HL-60/S4 treated with retinoic acid at 250 ng/mL for 4 days and 3 days (cell line): ENCODE data around the gene PNCK.
"Not testable (repeated sequence)": the region's sequence is repeated elsewhere in the genome, so short reads cannot be mapped to it uniquely, and the experiment has no call there.

ENCODE experiments used
- in situ Hi-C: fragments of 300-500 bp; cut with MboI; formaldehyde crosslinking; loops from 2 replicates; pipeline ENCODE4 v1.7.0; 2022; ENCODE audit warnings: low sequenced_read_pairs

The PNCK gene

DNA sequence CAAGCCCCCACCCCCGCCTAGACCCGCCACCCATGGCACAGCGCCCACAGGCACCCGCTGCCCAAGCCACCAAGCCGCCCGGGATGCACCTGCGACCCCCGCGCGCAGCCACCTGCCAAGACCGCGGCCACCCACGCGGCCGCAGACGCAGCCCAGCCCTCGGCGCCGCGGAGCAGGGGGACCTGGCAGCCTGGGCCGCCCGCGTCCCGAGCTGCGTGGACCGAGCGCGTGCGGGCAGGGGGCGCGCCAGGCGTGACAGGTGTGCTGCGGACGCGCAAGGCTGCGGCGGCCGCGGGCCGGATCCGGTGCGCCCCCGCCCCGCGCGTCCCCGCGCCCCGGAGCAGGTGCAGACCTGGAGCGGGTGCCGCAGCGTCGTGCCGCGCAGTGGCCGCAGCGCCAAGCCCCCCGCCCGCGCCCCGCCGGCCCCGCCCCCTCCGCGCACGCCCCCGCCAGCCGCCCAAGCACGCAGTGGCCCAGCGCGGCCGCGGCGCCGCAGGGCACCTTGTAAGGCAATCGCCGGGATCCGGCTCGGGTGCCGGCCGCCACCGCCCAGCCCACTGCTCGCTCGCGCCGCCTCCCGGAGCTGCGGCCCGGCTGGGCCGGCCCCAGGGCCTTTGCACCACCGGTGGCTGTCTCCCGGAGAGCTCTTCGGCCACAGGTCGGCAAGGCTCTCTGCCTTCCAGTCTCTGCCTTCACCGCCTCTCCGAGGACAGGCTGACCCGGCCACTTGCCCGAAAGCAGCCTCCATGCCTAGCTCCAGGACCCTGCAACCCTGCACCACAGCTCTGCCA is at the start of gene PNCK:
Gene PNCK (minus strand): TSS at position 386 of the 791 bp plus-strand sequence. CDS start 737 bp downstream, outside the sequence.
- in situ Hi-C loops = loop anchor here (25.0 kb wide), 1 partner anchor 711 kb away; no protein-coding TSS in a partner anchor

DNA sequence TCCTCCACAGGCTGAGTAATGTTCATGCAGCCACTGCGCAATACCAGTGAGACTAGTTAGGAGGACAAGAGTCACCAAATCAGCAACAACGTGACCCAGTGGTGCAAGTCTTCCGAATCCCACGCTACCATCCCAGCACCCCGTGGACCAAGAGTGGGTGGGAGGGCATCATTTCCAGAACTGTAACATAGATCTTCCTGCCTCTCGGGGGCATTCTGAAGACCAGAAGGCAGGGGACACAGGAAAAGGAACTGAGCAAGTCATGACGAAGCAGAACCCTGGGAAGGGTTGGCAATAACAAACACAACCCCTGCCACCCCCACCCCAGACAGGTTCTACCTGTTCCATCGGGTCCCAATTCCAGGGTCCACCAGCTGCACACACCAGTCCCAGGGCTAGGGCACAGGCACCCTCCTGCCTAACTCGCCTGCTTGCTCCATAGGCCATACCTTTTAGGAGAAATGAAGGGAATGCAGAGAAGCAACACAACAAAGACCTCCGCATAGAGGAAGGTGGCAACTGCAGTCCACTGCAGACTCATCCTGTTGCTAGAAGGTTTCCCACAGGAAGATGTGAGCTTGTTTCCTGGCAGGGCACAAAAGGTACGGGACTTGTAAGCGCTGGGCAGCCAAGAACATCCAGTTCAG is 49.2 kb upstream of the PNCK start:
- in situ Hi-C loops = no loop called here

DNA sequence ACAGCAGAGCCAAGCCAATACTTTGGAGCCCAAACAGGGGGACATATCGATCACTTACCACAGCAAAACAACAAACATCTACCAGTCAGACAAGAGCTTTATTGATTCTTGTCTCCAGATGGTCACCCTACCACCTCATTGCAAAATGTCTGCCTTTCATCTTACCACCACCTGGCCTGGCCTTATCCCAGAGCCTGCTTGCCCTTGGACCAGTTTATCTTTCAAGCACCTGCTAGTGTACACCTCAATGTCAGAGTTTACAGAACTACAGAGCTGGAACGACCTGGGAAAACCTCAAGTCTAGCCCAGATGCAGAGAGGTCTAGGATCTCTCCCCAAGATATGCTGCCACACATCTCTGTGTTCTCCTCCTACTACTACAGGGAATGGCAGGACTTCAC is 46.1 kb upstream of the PNCK start:
- in situ Hi-C loops = no loop called here

DNA sequence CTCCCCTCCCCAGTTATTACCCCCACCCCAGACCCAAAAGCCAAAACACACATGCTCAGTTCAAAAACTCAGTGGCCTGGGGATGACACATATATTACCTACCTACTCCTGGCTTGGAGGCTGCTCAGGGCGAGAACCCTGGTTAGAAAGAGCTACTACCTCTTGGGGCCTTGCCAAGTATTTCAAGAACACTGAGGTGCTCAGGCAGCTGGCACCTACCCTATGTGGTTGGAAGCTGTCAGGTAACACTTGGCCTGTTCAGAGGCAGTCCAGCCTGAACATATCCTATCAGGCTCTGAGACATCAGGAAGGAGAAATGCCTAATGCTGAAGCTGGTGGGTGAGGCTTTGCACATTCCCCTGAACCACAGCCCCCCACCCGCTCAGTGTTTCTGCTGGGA is 45.6 kb upstream of the PNCK start:
- in situ Hi-C loops = no loop called here

DNA sequence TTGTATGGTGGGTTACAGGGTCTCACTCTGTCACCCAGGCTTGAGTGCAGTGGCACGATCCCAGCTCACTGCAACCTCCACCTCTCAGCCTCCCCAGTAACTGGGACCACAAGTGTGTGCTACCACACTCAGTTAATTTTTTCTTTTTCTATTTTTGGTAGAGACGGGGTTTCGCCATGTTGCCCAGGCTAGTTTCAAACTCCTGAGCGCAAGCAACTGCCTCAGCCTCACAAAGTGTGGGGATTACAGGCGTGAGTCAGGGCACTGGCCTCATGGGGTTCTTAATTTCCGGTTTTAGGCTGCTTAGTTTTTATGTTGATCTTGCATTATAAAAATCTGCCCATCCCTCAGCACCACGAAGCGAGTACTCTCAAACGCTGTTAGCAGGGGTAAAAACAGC is 43.8 kb upstream of the PNCK start:
- in situ Hi-C loops = no loop called here

DNA sequence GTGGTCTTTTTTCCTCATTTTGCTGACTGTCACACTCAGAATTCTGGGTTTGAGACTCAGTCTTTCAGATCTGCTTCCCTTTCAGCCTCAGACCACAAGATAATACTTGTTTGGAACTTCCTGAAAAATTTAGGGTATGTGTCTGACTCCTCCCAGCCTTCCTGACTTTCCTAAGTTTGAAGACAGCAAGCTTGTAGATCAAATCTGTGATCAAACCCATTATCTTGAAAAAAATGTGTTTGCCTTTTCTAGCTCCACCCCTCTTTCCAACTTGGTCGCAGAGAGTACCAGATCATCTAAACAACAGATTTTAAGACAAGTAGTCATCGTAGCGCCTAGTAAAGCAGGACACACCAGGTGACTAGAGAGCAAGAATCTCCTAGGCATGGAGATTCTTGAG is 40.6 kb upstream of the PNCK start:
- in situ Hi-C loops = no loop called here

DNA sequence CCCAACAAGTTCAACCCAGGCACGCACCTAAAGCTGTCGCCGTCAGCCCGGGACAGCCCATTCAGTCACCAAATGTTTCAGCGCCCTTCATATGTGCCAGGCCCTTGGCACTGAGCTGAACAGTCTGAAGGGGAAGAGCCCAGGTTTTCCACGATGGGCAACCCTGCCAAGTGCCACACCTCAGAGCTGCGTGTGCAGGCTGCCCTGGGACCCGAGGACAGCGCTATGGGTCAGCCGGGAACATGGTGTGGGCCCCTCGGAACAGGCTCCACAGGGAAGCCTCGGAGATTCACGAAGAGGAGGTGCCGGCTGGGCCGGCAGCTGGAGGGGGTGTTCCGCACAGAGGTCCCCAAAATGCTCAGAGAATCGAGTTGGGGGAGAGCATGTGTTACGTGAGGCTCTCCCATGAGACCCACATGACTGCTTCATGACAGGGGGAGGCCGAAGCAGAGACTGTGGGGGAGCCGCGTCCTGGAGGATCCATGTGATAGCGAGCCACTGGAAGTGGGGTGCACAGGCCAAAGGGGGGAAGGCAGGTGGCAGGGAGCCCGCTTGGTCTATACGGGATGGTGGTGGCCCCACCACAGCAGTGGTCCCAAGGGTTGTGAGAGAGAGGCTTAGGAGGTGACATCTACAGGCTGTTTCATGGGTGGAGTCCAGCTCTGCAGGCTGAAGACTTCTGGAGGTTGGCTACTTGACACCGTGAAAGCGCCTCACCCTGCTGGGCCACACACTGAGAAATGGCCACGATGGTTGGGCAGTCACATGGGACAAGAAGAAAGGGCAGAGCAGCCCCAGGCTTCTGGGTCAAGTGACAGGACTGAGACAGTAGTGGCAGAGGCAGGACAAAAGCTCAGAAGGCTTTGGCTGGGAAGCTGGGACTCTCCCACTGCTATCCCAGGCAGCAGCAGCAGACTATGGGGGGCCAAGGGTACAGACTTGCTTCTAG is 36.4 kb upstream of the PNCK start:
- in situ Hi-C loops = no loop called here

DNA sequence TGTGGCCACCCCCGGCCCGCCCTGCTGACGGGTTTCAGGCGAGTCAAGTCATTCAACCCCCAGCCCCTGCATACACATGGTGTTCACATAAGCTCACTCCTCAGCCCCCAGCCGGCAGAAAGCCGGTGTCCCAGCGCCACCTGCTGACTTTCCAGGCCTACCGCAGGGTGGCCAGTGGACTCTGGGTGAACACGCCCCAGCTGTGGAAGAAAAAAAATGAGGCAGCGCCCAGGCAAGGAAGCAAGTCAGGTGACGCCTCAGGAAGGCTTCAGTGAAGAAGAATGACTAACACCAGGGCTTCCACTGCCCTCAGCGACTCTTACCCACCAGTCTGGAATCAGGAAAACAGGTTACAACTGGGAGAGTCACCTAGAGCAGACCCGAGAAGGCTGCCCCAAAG is 34.8 kb upstream of the PNCK start:
- in situ Hi-C loops = no loop called here

DNA sequence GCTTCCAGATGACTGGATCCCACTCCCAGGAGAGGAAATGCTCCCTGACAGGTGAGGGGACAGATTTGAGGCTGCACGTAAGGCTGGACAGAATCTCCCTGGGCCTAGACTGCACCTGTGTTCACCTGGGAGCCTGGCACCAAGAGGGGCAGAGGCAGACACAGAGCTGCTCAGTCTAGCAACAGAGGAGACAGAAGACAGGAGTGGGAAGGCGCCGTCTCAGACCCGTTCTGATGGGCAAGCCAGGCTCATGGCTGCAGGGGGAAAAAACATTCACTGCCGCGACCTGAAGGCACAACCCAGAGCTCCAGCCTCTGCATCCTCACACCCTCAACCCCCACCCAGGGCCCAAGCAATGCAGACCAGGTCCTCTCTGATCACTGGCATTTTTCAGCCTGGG is 33.8 kb upstream of the PNCK start:
- in situ Hi-C loops = no loop called here

DNA sequence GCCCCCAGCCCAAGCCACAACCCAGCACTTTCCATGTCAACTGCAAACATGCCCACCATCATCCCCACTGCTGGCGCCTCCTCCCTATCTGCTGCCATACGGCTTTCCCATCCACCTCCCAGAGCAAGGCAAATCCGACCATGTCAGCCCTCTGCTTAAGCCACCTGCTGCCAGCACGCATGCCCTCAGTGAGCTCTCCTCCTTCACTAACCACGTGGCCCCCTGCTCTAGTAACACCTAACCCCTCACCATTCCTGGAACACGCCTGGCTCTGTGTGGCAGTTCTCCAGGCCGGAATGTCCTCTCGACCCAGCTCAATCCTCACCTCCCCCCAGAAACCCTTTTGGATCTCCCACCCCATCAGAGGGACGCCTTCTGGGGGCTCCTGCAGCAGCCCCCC is 33.2 kb upstream of the PNCK start:
- in situ Hi-C loops = no loop called here

DNA sequence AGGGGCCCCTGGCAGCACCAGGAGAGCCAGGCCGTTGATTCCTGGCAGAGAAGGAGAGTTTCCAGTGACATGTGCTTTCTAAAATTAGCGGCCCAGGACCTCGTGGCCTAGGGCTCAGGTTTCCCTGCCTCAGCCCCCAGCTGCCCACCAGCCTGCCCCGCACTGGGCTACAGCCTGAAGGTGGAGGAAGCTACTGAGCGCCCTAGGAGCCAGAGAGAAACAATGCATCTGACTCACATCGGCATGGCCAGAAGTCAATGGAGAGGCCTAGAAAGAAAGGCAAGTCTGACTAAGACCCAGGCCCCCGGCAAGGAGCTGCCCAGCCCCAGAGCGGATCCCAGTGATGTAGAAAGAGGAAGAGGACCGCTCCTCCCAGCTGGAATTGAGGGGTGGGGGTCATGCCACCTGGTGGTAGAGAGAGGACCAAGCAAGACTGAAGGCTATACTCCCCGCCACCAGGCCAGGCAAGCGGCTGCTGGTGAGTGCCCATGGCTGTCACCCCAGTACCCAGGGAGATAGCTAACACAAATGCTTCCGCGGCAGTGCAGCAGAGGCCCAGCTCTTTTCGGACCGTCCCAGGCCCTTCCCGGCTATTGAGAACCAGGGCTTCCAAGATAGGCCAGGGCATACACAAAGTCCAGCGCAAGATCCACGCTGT is 31.9 kb upstream of the PNCK start:
- in situ Hi-C loops = not testable (repeated sequence)

DNA sequence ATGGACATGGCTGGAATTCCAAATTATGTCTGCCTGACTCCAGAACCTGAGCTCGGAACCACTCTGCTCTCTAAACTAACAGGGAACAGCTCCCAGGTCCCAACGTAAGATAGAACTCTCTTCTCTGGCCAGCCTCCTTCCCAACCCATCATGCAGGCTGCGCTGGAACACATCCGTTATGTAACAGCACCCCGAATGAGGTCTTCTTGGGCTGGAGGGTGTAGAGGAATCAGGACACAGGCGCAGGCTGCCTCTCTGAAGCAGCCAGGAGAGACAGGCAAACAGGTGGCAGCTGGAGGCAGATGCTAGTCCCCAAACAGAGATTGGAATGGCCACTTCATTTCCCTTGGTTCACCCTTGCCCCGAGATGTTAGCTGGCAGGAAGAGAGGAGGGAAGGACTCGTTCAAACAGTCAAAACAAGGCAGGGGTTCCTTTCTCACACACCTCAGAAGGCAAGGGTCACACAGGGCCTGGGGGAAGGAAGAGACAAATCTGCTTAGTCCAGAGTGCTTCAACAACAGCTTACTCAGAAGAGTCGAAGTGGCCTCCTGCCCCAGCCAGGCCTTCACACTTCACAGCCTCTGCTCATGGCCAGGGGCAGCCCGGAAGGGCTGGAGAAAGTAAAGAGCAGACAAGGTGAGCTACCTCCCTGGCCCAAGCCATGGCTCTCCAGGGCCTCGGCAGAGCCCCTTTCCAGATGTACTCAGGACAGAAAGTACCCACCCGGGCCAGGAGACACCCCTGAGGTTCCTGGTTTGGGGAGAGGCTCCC is 31.2 kb upstream of the PNCK start:
- in situ Hi-C loops = not testable (repeated sequence)

DNA sequence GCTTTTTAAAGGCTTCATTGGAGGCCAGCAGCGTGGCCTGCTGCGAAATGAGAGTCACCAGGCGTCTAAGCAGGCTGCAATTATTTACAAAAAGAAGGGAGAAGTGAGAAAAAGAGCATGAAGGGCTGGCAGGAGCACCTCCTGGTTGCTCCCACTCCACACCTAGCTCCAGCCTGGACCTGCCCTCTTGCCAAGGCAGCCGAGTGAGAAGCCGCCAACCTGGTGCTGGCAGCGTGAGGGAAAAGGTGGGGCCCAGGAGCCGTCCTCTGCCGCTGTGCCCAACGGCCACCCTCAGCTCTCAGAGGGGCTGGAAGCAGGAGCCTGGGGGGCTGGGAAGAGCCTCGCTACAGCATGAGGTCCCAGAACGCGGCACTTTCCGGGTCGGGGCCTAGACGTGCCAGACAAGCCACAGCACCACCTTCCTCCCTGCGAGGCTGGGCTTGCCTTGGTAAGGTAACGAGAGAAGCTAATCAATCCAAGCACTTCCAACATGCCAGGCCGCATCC is 30.5 kb upstream of the PNCK start:
- in situ Hi-C loops = no loop called here

DNA sequence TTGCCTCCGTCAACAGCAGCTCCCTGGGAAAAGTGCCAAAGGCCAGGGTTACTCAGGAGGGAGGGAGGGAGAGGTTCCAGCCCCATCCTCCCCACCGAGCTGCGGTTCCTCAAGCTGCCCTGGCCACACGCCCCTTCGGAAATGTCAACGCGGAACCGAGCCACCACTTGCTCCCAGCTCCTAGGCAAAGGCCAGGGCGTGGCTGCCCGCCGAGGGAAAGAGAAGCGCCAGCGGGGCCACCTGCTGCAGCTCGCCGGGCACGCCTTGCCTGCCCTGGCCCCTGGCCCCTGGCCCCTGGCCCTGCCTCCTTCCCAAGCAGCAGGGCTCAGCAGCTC is 29.4 kb upstream of the PNCK start:
- in situ Hi-C loops = no loop called here

DNA sequence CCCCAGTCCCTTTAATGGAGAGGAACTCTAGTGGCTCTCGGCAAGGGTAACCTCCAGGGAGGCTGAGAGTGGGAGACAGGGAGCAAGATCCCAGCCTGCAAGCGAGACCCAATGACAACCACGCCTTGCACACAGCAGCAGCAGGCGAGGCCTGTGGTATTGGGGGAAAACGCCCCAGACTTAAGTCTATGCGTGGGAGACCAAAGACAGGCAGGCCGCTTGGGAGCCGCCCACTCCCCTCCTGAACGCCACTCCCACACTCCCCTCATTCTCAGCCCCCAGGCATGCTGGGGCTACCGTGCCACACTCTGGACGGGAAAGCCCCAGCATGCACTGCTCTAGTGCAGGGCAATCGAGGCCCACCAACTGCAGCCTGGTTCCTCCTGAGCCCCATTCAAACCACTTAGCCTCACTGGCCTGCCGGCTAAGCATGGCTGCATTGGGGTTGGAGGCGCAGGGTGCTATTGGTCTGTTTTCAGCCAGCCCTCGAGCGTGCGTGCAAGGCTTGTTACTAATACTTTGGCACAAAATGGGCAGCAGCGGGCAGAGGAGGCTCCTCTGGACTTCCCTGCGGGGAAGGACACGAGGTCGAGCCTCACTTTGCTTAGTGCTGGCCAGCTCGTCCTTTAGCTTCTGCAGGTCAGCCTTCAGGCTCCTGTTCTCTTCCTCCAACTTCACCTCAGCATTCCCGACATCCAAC is 28.9 kb upstream of the PNCK start:
- in situ Hi-C loops = no loop called here

DNA sequence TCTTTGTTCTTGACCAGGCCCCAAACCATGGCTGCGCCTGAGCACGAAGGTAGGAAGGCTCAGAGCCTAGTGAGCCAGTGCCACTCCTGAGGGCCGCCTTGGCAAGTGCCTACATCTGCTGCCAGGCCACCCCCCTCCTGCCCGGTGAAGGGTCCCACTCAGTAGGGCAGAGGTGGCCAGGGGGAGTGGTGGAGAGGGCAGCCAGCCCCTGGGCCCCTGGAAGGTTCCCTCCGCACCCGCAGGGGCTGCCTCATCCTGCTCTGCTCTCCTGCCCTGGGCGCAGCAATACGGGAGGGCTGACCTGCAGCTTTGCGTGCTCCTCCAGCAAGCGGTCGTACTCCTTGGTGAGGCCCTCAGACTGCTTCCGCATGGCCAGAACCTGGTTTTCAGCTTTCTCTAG is 28.1 kb upstream of the PNCK start:
- in situ Hi-C loops = no loop called here

DNA sequence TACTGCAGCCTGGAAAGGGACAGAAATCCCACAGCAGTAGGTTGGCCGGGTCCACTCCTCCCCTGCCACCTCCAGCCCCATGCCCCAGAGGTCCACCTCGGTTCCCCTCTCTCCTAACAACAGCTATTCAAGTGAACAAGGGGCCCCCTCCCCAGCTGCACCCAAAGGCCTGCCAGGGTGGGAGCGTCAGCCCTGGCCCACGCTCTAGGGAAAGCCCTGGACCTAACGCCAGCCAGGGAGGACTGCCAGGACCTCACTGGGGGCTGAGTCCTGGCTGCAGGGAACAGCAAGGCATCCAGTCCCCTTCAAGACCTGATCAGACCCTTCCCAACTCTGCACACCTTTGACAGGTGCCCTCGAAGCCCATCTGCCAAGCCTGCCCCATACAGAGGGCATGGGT is 27.4 kb upstream of the PNCK start:
- in situ Hi-C loops = no loop called here

DNA sequence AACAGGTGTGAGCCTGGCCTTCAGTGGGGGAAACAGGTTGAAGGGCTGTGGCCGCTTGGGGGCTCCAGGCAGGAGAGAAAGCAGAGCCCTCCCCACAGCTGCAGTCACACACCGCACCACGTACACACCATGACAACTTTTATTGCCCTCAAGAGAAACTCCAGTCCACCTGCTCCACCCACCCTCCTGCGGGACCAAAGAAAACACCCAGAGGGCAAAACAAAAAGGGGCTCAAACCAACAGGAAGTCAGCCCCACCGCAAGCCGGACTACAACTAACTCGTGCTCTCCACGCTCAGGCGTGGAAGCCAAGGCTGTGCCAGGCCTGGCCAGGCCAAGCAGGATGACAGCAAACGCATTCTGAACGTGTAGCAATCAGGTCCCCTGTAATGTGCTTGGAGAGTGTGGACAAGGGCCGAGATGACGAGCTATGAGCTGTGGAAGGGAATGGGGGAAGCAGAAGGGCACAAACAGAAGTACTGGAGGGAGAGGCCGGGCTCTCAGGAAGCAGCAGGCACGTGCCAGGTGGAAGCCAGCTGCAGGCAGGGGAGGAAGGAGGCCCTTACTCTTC is 26.8 kb upstream of the PNCK start:
- in situ Hi-C loops = no loop called here

DNA sequence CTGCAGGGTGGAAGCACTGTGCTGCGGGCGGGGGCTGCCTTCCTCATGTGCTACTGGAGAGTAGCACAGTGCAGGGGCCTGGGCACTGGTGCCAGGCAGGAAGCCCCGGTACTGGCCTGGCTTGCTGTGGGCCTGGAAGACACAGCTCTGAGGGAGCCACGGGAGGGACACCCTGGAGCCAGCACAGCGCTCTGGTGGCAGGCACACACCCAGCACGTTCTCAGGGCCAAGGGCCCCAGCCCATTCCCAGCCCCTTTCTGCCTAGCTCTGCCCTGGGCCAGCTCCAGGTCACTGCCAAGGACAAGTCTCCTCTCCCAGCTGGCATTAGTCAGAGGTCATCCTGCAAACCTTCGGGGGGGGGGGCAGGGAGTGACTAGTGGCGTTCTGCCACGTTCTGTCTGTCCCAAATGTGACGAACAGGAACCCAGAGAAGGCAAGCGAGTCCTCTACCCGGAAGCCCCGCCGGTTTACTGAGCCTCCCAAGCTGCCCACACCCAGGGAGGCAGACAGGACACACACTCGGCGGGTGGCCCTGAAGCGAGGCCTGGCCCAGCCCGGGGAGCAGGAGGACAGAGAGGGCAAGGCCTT is 26.3 kb upstream of the PNCK start:
- in situ Hi-C loops = not testable (repeated sequence)
